ENCODE results near the gene CHD9.

Gene CHD9

GRCh38 chr16:53369921-53370320, 315.1 kb downstream of the CHD9 start:
- no peak for DNase-seq (ENCODE audit: low read depth)
- no peak overlapping the region for H3K4me3 ChIP-seq (ENCODE audit: low read depth, low read length)
- no peak for TF ChIP-seq CTCF (IDR thresholded peaks at IDR 0.05; ENCODE audit: control insufficient read depth, extremely low read depth, insufficient read depth)

GRCh38 chr16:53370827-53371226, 316.0 kb downstream of the CHD9 start:
- TF ChIP-seq CTCF (IDR thresholded peaks at IDR 0.05; ENCODE audit: control insufficient read depth, extremely low read depth, insufficient read depth), result no peak
- DNase-seq (ENCODE audit: low read depth), result no peak
- no peak overlapping the region for H3K4me3 ChIP-seq (ENCODE audit: low read depth, low read length)

- peak overlapping the region; percentile 52 for H3K4me3 ChIP-seq (ENCODE audit: low read depth, low read length)
- peak; percentile 19; the same call in 1 of the 2 replicates for TF ChIP-seq CTCF (IDR thresholded peaks at IDR 0.05; ENCODE audit: control insufficient read depth, extremely low read depth, insufficient read depth)
- DNase-seq (ENCODE audit: low read depth), result peak; percentile 39
Measured at GRCh38 chr16:53372992-53373871, 318.4 kb downstream of the CHD9 start.

GRCh38 chr16:53374800-53375199, 320.0 kb downstream of the CHD9 start:
- H3K4me3 ChIP-seq (ENCODE audit: low read depth, low read length), result peak overlapping the region; percentile 52
- TF ChIP-seq CTCF (IDR thresholded peaks at IDR 0.05; ENCODE audit: control insufficient read depth, extremely low read depth, insufficient read depth), result no peak
- no peak for DNase-seq (ENCODE audit: low read depth)

- no peak for TF ChIP-seq CTCF (IDR thresholded peaks at IDR 0.05; ENCODE audit: control insufficient read depth, extremely low read depth, insufficient read depth)
- H3K4me3 ChIP-seq (ENCODE audit: low read depth, low read length), result no peak overlapping the region
- no peak for DNase-seq (ENCODE audit: low read depth)
Measured at GRCh38 chr16:53378138-53378537, 323.3 kb downstream of the CHD9 start.
